Inflammatory macrophage treated with lipopolysaccharide for 1 hour (primary cell): ENCODE measurements around the gene FKBP7.
"Not testable (repeated sequence)": the region's sequence is repeated elsewhere in the genome, so short reads cannot be mapped to it uniquely, and the experiment has no call there.

Experiments used
- DNase-seq, 2 donors: peaks; one replicate each; pipeline ENCODE4 v3.0.0-alpha.2; 2020 to 2022

FKBP7 gene

GRCh38 chr2:178448968-178449661, 29.3 kb downstream of the FKBP7 start:
- no peak for DNase-seq

DNA sequence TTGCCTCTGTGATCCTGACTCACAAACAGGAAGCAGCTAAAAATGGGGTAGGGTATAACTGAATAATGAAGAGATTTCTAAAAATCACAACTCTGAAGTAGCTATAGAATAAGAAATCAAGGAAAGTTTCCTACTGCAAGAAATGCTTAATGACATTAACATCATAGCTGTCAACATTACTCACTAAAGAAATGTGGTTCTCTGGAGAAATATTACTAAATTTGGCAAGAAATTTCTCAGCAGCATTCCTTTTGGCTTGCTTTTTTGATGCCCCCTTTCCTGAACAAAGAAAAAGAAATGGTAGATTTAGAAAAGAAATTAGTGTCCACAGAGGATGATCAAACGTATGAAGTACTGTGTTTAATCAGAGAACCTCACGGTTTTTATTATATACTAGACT, 37.0 kb downstream of the FKBP7 start:
- no peak for DNase-seq

- no peak for DNase-seq
Observed at GRCh38 chr2:178436662-178437061, 41.7 kb downstream of the FKBP7 start.

DNA sequence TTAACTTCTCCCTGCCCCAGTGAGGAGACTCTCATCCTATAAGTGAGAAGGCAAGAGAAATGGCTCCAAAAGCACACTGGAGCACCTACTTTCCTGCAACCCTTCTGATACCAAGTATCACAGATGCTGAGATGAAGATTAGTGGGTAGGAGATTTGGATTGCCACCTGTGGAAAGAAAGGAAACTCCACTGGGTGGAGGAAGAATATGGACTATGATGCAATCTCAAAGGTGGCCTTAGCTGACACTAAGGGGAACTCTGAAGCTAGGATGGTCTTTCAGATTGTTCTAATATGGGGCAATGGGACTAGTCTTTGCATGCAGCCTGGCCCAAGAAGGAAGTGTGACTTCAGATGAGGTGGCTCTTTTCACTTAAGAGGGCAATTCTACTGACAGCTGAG, 49.1 kb downstream of the FKBP7 start:
- DNase-seq, result no peak

DNA sequence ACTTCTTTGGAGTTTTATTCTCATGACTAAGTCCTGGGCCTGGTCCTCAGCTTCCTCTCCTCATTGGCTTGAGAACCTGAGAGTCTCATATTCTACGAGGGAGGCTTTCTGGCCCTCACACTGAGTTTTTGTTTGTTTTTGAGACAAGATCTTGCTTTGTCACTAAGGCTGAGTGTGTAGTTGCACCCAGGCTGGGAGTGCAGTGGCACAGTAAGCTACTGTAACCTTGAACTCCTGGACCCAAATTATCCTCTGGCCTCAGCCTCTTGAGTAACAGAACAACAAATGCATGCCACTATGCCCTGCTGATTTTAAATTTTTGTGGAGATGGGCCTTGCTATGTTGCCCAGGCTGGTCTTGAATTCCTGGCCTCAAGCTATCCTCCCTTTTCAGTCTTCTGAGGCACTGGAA, 50.0 kb downstream of the FKBP7 start:
- no peak for DNase-seq

DNA sequence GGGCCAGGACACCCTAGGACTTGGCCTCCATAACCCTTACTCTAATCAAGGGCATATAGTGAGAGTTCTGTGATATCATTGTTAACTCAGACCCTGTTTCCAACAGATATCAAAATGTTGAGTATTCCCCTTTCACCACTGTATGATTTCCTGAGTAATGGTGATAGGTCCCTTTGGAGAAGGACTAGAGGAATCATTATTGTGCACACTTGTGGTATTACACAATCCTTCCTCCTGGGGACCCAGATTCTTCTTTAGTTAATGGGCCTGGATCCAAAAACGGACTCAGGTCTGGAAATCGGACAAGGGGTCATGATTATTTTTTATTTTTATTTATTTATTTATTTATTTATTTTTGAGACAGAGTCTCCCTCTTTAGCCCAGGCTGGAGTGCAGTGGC, 50.9 kb downstream of the FKBP7 start:
- DNase-seq, result no peak

- DNase-seq, result no peak
Observed at GRCh38 chr2:178426388-178426787, 52.0 kb downstream of the FKBP7 start.

DNA sequence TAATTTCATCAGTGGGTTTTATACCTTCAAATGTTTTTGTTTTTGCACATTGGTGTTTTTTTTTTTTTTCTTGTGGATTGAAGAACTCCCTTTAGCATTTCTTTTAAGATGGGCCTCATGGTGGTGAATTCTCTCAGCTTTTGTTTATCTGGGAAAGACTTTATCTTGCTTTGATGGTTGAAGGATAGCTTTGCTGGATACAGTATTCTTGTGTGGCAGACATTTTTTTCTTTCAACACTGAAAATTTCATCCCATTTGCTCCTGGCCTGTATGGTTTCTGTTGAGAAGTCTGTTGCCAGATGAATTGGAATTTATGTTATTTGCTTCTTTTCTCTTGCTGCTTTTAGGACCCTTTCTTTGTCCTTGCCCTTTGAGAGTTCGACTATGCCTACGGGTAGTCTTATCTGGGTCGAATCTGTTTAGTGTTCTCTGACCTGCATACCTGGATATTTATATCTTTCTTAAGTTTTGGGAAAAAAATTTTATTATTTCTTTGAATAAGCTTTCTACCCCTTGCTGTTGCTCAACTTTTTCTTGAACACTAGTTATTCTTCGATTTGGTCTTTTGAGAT, 53.1 kb downstream of the FKBP7 start:
- DNase-seq, result no peak

GRCh38 chr2:178423746-178424145, 54.7 kb downstream of the FKBP7 start:
- DNase-seq, result not testable (repeated sequence)

GRCh38 chr2:178422097-178422496, 56.3 kb downstream of the FKBP7 start:
- DNase-seq, result no peak

DNA sequence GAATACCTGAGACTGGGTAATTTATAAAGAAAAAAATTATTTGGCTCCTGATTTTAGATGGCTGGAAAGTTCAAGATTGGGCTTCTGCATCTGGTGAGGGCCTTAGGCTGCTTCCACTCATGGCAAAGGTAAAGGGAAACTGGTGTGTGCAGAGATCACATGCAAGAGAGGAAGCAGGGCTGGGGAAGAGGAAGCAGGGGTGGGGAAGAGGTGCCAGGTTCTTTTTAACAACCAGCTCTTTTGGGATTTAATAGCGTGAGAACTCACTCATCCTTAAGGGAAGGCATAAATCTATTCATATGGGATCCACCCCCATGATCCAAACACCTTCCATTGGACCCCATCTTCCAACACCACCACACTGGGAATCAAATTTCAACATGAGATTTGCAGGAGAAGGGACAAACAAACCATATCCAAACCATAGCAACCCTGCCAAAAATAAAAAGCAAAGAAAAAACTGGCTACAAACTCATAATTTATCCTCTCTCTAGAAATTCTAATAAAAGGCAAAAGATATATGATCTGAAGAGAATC, 57.9 kb downstream of the FKBP7 start:
- DNase-seq, result peak; percentile 3 to 4

GRCh38 chr2:178419123-178419522, 59.3 kb downstream of the FKBP7 start:
- DNase-seq, result peak in 1 of 2 donors; percentile 6

GRCh38 chr2:178418426-178418825, 60.0 kb downstream of the FKBP7 start:
- DNase-seq, result no peak

GRCh38 chr2:178417916-178418315, 60.5 kb downstream of the FKBP7 start:
- DNase-seq, result no peak

DNA sequence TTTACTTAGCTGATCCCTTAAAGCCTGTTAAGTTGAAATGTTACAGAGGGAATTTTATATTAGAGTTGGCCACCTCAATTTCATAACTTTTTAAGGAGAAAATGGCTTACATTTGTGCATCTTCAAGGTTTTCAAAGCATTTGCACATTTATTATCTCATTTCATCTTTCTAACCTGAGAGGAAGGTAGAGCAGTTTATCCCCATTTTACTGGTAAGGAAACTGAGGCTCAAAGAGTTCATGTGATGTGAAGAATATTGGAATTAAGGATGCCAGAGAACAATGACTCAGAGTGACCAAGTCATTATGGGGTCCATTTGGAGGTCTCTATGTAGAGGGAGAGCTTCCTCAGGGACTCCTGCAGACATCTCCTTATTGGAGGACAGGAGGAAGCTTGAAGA, 62.4 kb downstream of the FKBP7 start:
- no peak for DNase-seq

GRCh38 chr2:178414266-178415247, 63.8 kb downstream of the FKBP7 start:
- DNase-seq, result peak; percentile 90 to 96
